GM12892 (cell line): Measurements from ENCODE around the gene CBARP.

ENCODE experiments used
- DNase-seq: peaks from one replicate; pipeline ENCODE4 v3.0.0; 2011; ENCODE audit not compliant: insufficient read length
- FAIRE-seq: peaks from 2 replicates; lab custom pipeline; 2011; peaks lifted over from hg19 to GRCh38; lab: Jason Lieb, UNC
- POLR2A ChIP-seq: IDR thresholded peaks from 2 replicates; pipeline ENCODE4 v1.6.1; 2011; ENCODE audit warnings: low read depth, low read length, control low read depth
- POLR2AphosphoS5 ChIP-seq: IDR thresholded peaks from 2 replicates; pipeline ENCODE4 v1.6.1; 2011; ENCODE audit warnings: low read depth, low read length, control low read depth
- TAF1 ChIP-seq: IDR thresholded peaks from 2 replicates; pipeline ENCODE4 v1.6.1; 2011; ENCODE audit warnings: low read depth, mild to moderate bottlenecking, control low read depth, low read length, borderline replicate concordance

Gene CBARP

DNA sequence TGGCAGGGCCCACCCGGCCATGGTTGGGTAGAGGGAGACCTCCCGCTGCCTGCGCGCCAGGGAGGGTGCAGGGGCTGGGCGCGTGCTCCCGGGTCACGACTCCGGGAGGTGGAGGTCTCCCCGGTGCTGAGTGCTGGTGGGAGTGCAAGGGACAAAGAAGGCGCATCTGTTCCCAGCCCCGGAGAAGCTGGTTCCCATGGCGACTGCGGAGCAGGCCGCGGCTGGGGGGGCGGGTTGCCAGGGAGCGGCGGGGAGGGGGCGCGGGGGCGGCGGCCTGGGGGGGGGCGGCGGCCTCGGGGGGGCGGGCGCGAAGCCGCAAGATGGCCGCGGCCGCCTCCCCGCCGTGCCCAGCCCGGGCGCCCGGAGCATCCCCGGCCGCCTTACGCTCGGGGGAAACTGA lies 1.2 kb downstream of the CBARP start:
- no peak for TF ChIP-seq TAF1
- DNase-seq (no peak), FAIRE-seq (no peak)

DNA sequence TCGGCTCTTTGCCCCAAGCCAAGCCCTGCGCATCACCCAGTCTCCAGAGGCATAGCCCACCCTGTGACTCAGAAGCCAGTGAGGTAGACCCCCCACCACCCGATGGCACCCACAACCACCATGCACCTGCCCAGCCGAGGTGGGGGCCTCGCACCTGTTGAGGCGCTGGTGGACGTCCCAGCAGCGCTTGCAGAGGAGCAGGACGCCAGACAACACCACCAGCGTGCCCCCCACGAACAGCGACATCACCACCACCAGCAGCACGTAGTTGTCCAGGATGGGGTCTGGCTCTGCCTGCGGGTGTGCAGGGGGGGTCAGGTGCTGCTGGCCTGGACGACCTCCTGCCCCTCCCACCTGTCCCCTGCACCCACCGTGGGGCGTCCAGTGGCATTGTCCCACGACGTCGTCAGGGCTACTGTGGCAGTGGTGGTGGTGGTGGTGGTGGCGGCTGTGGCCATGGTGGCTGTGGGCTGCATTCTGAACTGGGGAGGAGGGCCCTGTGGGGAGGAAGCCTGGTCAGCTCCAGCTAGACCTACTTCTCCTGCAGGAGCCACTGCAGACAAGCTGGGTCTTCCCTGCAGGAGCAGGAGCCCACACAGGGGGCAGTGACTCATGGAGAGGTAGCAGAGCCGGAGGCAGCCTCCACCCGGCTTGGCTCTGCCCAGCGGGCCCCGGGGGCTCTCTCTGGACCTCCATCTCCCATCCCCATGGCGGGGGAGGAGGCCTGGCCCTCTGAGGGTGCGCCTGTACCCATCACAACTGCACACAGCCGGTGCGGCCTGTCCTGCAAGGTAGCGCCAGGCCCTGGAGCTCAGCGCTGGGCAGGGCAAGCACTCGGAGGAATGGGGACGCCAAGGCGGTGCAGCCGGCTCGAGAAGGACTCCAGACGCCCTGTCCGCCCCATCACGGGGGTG lies 1.9 kb downstream of the CBARP start:
- FAIRE-seq (no peak), DNase-seq (no peak)

DNA sequence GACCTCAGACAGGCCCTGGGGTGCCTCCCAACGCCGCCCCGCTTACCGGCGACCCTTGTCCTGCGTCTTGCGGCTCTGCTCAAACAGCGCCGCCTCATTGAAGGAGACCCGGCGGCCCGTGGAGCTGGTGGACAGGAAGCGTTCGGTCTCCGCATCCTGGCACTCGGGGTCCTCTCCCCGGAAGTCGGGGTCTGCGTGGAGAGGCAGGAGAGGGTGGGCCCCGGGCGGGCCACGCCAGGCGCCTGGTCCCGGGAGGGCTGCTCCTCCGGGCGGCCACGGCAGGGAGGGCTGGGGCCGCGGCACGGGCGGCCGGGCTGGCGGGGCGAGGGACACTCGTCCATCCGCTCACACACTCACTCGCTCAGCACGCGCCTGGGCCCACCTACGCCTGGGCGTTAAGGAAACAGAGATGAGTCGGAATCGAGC lies 2.8 kb downstream of the CBARP start:
- FAIRE-seq: no peak

More for the DNA sequence above, 1.9 kb downstream of the CBARP start:
- no peak for TF ChIP-seq TAF1
- TF ChIP-seq POLR2AphosphoS5: no peak
- TF ChIP-seq POLR2A: no peak

DNA sequence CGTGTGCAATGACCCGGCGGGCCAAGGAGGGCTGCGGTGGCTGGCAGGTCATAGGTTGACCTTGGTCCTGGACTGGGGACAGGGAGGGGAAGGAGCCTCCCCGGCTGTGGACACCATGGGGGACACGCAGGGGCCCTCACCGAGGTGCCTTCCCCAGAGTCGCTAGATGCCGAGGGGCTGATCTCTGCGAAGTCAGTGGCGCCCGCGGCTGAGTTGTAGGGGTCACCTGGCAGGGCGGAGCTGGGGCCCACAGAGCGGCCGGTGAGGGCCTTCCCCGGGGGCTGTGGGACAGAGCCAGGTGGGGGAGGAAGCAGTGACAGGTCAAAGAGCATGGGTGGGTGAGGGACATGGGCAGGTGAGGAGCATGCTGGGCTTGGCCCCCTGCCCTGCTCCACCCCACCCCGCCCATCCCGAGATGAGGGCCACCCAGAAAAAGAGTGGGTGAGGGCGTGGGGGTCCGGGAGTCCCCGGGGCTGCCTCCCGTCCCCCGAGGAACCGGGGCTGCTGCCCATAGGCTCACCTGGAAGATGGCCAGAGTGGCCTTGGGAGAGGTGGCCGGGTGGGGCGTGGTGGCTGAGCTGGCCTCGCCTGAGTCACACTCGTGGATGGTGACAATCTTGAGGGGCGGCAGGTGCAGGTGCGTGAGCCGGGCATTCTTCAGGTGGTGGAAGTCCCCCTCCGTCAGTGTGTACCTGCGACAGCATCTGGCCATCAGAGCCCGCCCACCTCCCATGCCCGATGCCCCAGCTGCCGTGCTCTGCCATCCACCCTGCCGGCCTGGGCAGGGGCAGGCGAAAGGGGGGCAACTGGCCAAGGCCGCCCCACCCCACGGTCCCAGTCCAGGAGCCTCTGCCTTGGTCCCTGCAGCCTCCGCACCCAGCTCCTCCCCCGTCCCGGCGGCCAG lies 3.5 kb downstream of the CBARP start:
- no peak for DNase-seq
- TF ChIP-seq POLR2AphosphoS5 (no peak), TAF1 (no peak), POLR2A (no peak)
- FAIRE-seq: no peak

More for the DNA sequence above, 2.8 kb downstream of the CBARP start:
- no peak for DNase-seq
- TF ChIP-seq POLR2AphosphoS5 (no peak), TAF1 (no peak), POLR2A (no peak)

DNA sequence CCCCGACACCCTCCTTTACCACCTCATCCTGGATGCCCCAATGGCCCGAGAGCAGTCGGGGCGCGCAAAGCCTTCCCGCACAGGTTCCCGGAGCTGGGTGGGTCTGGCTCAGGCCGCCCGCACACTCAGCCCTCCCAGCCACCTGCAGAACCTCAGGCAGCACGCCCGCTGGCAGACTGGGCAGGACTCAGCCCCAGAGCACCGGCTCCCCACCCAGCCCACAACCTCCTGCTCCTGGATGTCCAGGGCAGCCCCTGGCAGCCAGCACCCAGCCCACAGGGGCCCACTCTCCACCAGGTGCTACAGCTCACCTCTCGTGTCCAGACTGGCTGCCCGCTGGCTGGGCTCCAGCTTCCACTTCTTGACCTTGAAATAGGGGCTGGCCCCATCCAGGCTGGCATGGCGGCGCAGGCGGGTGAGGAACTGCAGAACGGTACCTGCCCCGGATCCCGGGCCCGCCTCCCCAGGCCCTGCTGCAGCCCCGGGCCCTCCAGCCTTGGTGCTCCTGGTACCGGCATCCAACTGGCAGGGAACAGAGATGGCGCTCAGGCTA lies 4.6 kb downstream of the CBARP start:
- FAIRE-seq: no peak

DNA sequence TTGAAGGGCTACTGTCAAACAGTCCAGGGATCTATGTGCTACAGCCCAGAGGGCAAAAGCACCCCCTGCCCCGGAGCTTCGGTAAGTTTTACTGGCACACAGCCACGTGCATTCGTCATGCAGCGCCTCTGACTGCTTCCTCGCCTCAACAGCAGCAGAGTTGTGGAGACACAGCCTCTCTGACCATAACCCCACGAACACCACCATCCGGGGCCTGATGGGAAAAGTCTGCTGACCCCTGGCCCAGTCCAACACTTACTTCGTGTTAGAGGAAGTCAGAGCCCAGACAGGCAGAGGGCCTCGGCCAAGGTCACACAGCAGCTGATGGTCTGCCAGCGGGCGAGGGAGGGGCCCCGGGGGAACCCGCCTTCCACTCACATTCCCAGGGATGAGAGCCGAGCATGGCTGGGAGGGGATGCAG lies 5.1 kb downstream of the CBARP start:
- FAIRE-seq: no peak
- DNase-seq: no peak

More for the DNA sequence above, 4.6 kb downstream of the CBARP start:
- no peak for DNase-seq
- TF ChIP-seq TAF1 (no peak), POLR2AphosphoS5 (no peak), POLR2A (no peak)

DNA sequence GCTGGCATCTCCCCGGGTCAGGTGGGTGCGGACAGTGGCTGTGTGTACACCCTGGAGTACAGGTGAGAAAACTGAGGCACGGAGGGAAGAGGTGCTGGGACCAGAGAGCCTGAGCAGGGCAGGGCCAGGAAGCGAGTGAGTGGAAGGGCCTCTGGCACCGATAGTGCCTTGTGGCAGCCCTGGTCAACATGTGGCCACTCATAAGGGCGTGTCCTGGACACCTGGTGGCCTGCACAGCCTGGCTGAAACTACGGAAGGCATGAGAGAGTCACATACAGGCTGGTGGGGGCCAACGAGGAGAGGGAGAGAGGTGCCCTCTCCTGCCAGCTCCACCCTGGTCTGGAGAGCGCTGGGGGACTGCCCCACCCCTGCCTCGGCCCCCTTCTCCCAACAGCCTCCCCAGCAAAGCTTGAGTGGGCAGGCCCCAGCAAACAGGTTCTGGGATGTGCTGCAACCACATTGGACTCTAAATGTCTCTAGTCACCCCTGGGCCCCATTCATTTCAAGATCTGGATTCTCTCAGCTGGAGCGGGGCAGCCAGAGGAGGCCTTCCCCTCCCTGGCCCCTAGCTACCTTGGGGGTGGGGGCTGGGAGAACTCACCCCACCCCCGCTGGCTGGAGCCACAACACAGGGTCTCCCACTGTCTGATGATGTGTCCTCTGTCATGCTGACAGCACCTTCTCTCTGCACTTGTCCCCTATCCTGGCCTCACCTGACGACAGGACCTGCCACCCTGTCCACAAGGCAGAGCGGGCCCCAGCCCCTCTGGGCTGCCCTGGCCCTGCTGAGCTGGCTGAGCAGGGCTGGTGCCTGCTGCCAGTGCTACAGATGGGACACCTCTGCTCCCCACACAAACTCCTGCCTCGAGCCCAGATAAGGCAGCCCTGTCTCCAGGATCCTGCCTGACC lies 5.8 kb downstream of the CBARP start:
- TF ChIP-seq TAF1 (no peak), POLR2A (no peak), POLR2AphosphoS5 (no peak)
- DNase-seq: no peak
- no peak for FAIRE-seq

More for the DNA sequence above, 5.1 kb downstream of the CBARP start:
- TF ChIP-seq TAF1 (no peak), POLR2AphosphoS5 (no peak), POLR2A (no peak)

DNA sequence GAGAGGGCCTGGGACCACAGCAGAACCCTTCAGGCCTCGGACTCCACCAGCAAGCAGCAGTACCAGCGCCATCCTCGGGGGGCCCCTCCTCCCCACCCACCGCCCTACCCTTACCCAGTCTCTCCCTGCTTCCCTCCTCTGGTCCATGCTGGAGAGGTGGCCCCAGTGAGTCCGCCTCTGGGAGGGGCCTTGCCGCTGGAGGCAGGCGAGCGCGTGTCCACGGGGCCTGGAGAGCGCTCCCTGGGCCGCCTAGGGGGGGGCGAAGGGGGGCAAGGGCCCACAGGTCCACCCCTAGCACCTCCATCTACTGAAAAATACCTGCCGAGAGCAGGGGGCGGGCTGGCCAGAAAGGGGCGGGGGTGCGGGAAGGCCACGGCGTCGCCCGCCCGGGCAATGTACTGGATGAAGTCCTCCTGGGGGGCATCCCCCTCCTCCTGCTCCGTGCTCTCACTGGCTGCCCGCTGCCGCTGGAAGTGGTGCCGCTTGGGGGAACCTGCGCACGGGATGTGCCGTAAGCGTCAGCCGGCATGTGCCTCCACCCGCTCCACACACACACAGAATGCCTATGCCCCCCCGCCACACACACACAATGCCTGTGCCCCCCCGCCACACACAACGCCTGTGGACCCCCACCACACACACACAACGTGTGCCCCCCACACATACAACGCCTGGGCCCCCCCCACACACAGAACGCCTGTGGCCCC lies 6.9 kb downstream of the CBARP start:
- no peak for FAIRE-seq
- no peak for DNase-seq
- TF ChIP-seq POLR2AphosphoS5 (no peak), POLR2A (no peak), TAF1 (no peak)

DNA sequence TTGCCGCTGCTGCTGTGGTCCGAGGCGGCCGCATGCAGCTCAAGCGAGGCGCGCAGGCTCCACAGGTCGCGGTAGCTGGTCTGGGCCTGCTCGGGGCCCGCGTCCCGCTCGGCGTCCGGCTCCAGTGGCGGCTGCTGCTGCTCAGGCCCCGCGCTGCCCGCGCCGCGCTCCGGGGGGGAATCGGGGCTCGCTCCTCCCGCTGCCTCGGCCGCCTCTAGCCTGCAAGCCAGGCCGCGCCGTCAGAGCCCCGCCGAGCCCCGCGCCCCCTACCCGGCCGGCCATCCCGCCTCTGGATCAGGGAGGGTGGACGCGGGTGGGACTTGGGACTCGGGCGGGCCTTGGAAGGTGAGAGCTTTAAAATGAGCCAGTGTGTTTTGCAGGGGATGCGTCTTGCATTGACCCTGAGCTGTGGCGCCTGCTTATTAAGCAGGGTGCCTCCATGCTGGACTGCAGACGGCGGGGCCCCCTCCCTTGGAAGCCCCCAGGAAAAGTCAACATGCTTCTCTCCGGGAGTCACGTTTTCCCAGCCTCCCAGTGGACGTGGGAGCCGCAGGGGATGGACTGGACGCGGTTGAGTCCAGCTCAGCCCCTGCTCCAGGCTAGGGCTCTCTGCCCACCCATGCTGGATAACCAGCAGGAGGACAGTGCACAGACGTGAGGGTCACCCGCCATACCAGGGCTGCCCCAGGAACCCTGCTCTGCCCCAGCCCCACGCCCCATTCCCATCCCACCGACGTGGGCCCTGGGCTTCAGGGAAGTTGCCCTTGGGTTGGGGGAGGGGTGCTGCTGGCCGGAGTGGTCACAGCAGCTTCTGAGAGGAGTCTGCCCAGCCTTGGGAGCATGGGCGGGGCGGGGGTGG lies 7.7 kb downstream of the CBARP start:
- no peak for DNase-seq
- FAIRE-seq: no peak
- TF ChIP-seq POLR2AphosphoS5 (no peak), TAF1 (no peak), POLR2A (no peak)
